Measurements from ENCODE around the gene TOP3B. TPM values are rescaled to one million over a fixed set of nuclear protein-coding genes. Genes with fewer than 3 reads are reported as not detected.

Gene TOP3B
- total and polyA plus RNA-seq, 9 of the 15 experiments (the other 6 are each of a cell fraction or from before 2014, with no cell fraction given) = 3.0 to 188 (median 112) TPM

- H3K9ac ChIP-seq (ENCODE audit: insufficient read depth in 1 of 2, low read depth in 2 of 2, low read length in 2 of 2) = peak overlapping the region in 1 of 2 experiments; percentile 65; a peak in 2 of 4 replicates
- H3K36me3 ChIP-seq (ENCODE audit: control insufficient read depth, insufficient read depth, low read length) = peaks cover 6% of the 10 kb centered on the region; the same call in 2 of the 3 replicates
- FAIRE-seq (no peak), DNase-seq (ENCODE audit: extremely low read depth in 1 of 4, low spot score in 3 of 4) (no peak), ATAC-seq (no peak)
- in situ Hi-C loops (cut with MboI) (no loop called here), intact Hi-C loops (cut with micrococcal nuclease) (no loop called here)
- ChIA-PET CTCF (ENCODE audit: low intra/inter-chr PET ratio) (interaction anchor here (0.6 kb wide), 1 partner anchor 20 kb away, joined by 4 read pairs; no protein-coding TSS in a partner anchor), POLR2A (interaction anchor here (0.7 to 49.7 kb wide), 12 partner anchors 1 to 202 kb away, joined by 3 to 1041 read pairs (median 4); partner anchors contain the start of genes MAPK1 and PPM1F)
- H3K27ac ChIP-seq (ENCODE audit: extremely low read depth, low read depth, low read length) = no peak overlapping the region
- BruUV-seq (replicated peaks) = no TSS peak
- no peak overlapping the region for H3K4me3 ChIP-seq
- peaks cover 0 to 53% of the 10 kb centered on the region in 2 experiments; a peak in 3 of 5 replicates for H3K4me1 ChIP-seq (replicated peaks in 1 of 2; ENCODE audit: control insufficient read depth in 2 of 2, insufficient read depth in 2 of 2, low read length in 2 of 2)
- H2AFZ ChIP-seq (ENCODE audit: low read depth, low read length) = no peak overlapping the region
- 64% methylated on average over 16 of the region's 16 CpGs for WGBS (ENCODE audit: insufficient coverage, low coverage, missing lambda C conversion rate)
- H3K79me2 ChIP-seq (ENCODE audit: control insufficient read depth, insufficient read depth, low read length) = no peaks in the 10 kb centered on the region
- H3K9me1 ChIP-seq (ENCODE audit: control insufficient read depth, insufficient read depth, low read length) = no peaks in the 10 kb centered on the region
- H3K4me2 ChIP-seq (ENCODE audit: insufficient read depth, low read length) = no peak overlapping the region
- H3K9me3 ChIP-seq (replicated peaks; ENCODE audit: control insufficient read depth, insufficient read depth, low read depth, low read length) = no peaks in the 10 kb centered on the region
- H3K27me3 ChIP-seq (ENCODE audit: control insufficient read depth in 2 of 2, insufficient read depth in 2 of 2, low read length in 2 of 2) = no peaks in the 10 kb centered on the region
- peaks cover 30% of the 10 kb centered on the region for H4K20me1 ChIP-seq (replicated peaks; ENCODE audit: control insufficient read depth, insufficient read depth, low read length)
- no peak for TF ChIP-seq TARDBP (IDR thresholded peaks at IDR 0.05)
- no peak for TF ChIP-seq ZBTB34 (CRISPR knock-in tag; IDR thresholded peaks at IDR 0.05)
- no peak for TF ChIP-seq PTTG1 (tag; IDR thresholded peaks at IDR 0.05; ENCODE audit: low read depth)
- no peak for TF ChIP-seq SIRT6 (IDR thresholded peaks at IDR 0.05; ENCODE audit: low read depth, low read length)
- 0 out of 2 replicates have a peak, but pooled peaks have one; percentile 62 for TF ChIP-seq ZNF436 (CRISPR knock-in tag; IDR thresholded peaks at IDR 0.05)
- no peak for TF ChIP-seq ZNF778 (CRISPR knock-in tag; IDR thresholded peaks at IDR 0.05)
- TF ChIP-seq RB1 (IDR thresholded peaks at IDR 0.05; ENCODE audit: low read depth) = peak; percentile 44; the same call in 1 of the 2 replicates
- TF ChIP-seq TRIM25 (IDR thresholded peaks at IDR 0.05; ENCODE audit: borderline replicate concordance) = no peak
- no peak for TF ChIP-seq MTF1 (CRISPR knock-in tag; IDR thresholded peaks at IDR 0.05; ENCODE audit: borderline replicate concordance)
- peak; percentile 74; the same call in 1 of the 2 replicates for TF ChIP-seq ZNF165 (CRISPR knock-in tag; IDR thresholded peaks at IDR 0.05; ENCODE audit: borderline replicate concordance)
Observed at GRCh38 chr22:21920341-21921183, 62.0 kb downstream of the TOP3B start.
